H1 (cell line): ENCODE data around the gene MTFP1. TPM values are rescaled to one million over a fixed set of nuclear protein-coding genes. Genes with fewer than 3 reads are reported as not detected.

ENCODE experiments used
- CTCF ChIA-PET: fragments of 300-600 bp; sonication (Branson Sonifier 250); formaldehyde crosslinking; loops from one replicate; lab custom pipeline; 2021; ENCODE audit not compliant: partially characterized antibody; lab: Charles Lee
- POLR2A ChIA-PET: fragments of 300-600 bp; sonication (Branson Sonifier 250); formaldehyde crosslinking; loops from one replicate; lab custom pipeline; 2021; ENCODE audit warnings: inconsistent platforms; ENCODE audit not compliant: partially characterized antibody; lab: Charles Lee
- DNase-seq, 2 experiments: peaks; one replicate each; pipeline versions ENCODE4 v3.0.0 to v3.0.0-alpha.2; 2010 to 2022; ENCODE audit warnings: low spot score in 2 of 2, low read depth in 1 of 2, mixed read lengths in 1 of 2
- FAIRE-seq: peaks from 2 replicates; lab custom pipeline; 2011; peaks lifted over from hg19 to GRCh38; lab: Jason Lieb, UNC
- H2AFZ ChIP-seq: 2 replicates; pipeline ENCODE4 v1.8.1; 2012; ENCODE audit warnings: low read length, inconsistent platforms
- H2AK5ac ChIP-seq: 2 replicates; pipeline ENCODE4 v1.6.1; 2013; ENCODE audit warnings: low read depth, low read length
- H2BK120ac ChIP-seq: replicated peaks from 2 replicates; pipeline ENCODE3; 2013; ENCODE audit warnings: low read depth, low read length, inconsistent platforms
- H2BK12ac ChIP-seq: 2 replicates; pipeline ENCODE4 v1.6.1; 2013; ENCODE audit warnings: low read depth, low read length
- H2BK15ac ChIP-seq: 2 replicates; pipeline ENCODE4 v1.6.1; 2013; ENCODE audit warnings: low read length
- H2BK20ac ChIP-seq: 2 replicates; pipeline ENCODE4 v1.6.1; 2013; ENCODE audit warnings: low read length
- H2BK5ac ChIP-seq: 2 replicates; pipeline ENCODE4 v1.6.1; 2013; ENCODE audit warnings: low read depth, low read length
- H3K14ac ChIP-seq: 2 replicates; pipeline ENCODE4 v1.6.1; 2013; ENCODE audit warnings: inconsistent platforms; ENCODE audit not compliant: insufficient read length
- H3K18ac ChIP-seq: 2 replicates; pipeline ENCODE4 v1.6.1; 2013; ENCODE audit warnings: low read length; ENCODE audit errors: extremely low read depth
- H3K23ac ChIP-seq: 2 replicates; pipeline ENCODE4 v1.6.1; 2013; ENCODE audit warnings: inconsistent platforms; ENCODE audit not compliant: insufficient read length
- H3K23me2 ChIP-seq: 2 replicates; pipeline ENCODE4 v1.6.1; 2013; ENCODE audit warnings: low read depth, low read length
- H3K27ac ChIP-seq: 2 replicates; pipeline ENCODE4 v1.6.1; 2011; ENCODE audit warnings: low read depth, low read length, inconsistent platforms
- H3K27me3 ChIP-seq, 4 experiments: replicated peaks in 1 of 4; 1 replicate in 1 of 4; 2 replicates in 3 of 4; pipeline versions ENCODE4 v1.6.1 to v1.8.1; 2011 to 2013; ENCODE audit warnings: low read length in 3 of 4, mild to moderate bottlenecking in 3 of 4, inconsistent platforms in 2 of 4, mixed read lengths in 2 of 4, moderate library complexity in 1 of 4; ENCODE audit not compliant: control insufficient read depth in 3 of 4, insufficient read depth in 3 of 4; ENCODE audit errors: extremely low read depth in 1 of 4
- H3K36me3 ChIP-seq, 4 experiments: 2 replicates each; pipeline versions ENCODE4 v1.6.1 to v1.8.1; 2011 to 2013; ENCODE audit warnings: mild to moderate bottlenecking in 4 of 4, low read length in 3 of 4, moderate library complexity in 2 of 4, control low read depth in 1 of 4, inconsistent platforms in 1 of 4; ENCODE audit not compliant: insufficient read depth in 4 of 4, control insufficient read depth in 2 of 4
- H3K4ac ChIP-seq: replicated peaks from 2 replicates; pipeline ENCODE3; 2013; ENCODE audit warnings: low read length, low read depth, mixed read lengths, inconsistent platforms; ENCODE audit not compliant: insufficient read length
- H3K4me1 ChIP-seq, 4 experiments: replicated peaks in 1 of 4; 1 replicate in 1 of 4; 2 replicates in 3 of 4; pipeline versions ENCODE4 v1.6.1 to v1.8.1; 2011 to 2013; ENCODE audit warnings: low read length in 3 of 4, inconsistent platforms in 2 of 4, mixed read lengths in 1 of 4; ENCODE audit not compliant: insufficient read depth in 4 of 4, control insufficient read depth in 3 of 4
- H3K4me2 ChIP-seq, 2 experiments: 2 replicates each; pipeline versions ENCODE4 v1.6.1 to v1.8.1; 2011 to 2013; ENCODE audit warnings: low read depth in 2 of 2, low read length in 2 of 2, control low read depth in 1 of 2, inconsistent platforms in 1 of 2, mild to moderate bottlenecking in 1 of 2; ENCODE audit not compliant: insufficient read depth in 1 of 2
- H3K4me3 ChIP-seq, 4 experiments: fragments of 200-600, 300-600 bp in 1 of 4; sonication (generic), shearing (Covaris generic), sonication (Bioruptor Twin) in 1 of 4; 2 replicates each; pipeline versions ENCODE4 v1.5.1 to v1.8.1; 2011 to 2016; ENCODE audit warnings: low read length in 4 of 4, low read depth in 3 of 4, control low read depth in 2 of 4, inconsistent platforms in 2 of 4, mild to moderate bottlenecking in 2 of 4, mixed read lengths in 1 of 4, moderate library complexity in 1 of 4; ENCODE audit not compliant: insufficient read depth in 2 of 4; ENCODE audit errors: extremely low read depth in 1 of 4
- H3K56ac ChIP-seq: replicated peaks from 2 replicates; pipeline ENCODE3; 2013; ENCODE audit warnings: low read depth, mild to moderate bottlenecking, mixed read lengths, low read length, inconsistent platforms; ENCODE audit not compliant: insufficient read length
- H3K79me1 ChIP-seq: 2 replicates; pipeline ENCODE4 v1.6.1; 2013; ENCODE audit warnings: low read depth, low read length, control low read depth
- H3K79me2 ChIP-seq, 2 experiments: 2 replicates each; pipeline versions ENCODE4 v1.6.1 to v1.8.1; 2012 to 2013; ENCODE audit warnings: low read length in 2 of 2, mild to moderate bottlenecking in 2 of 2, inconsistent platforms in 1 of 2; ENCODE audit not compliant: insufficient read depth in 2 of 2, control insufficient read depth in 1 of 2
- H3K9ac ChIP-seq, 4 experiments: replicated peaks in 1 of 4; 1 replicate in 1 of 4; 2 replicates in 3 of 4; pipeline versions ENCODE4 v1.6.1 to v1.8.1; 2011 to 2013; ENCODE audit warnings: low read depth in 3 of 4, low read length in 3 of 4, control low read depth in 2 of 4, mild to moderate bottlenecking in 2 of 4, moderate library complexity in 2 of 4, inconsistent platforms in 1 of 4; ENCODE audit errors: extremely low read depth in 1 of 4
- H3K9me3 ChIP-seq, 2 experiments: 2 replicates each; pipeline versions ENCODE4 v1.6.1 to v1.8.1; 2012 to 2013; ENCODE audit warnings: mild to moderate bottlenecking in 2 of 2, moderate library complexity in 2 of 2, control low read depth in 1 of 2, inconsistent platforms in 1 of 2, low read depth in 1 of 2, low read length in 1 of 2, mixed read lengths in 1 of 2; ENCODE audit not compliant: insufficient read depth in 2 of 2
- H4K20me1 ChIP-seq, 2 experiments: replicated peaks in 1 of 2; 2 replicates each; pipeline versions ENCODE3 to v1.8.1; 2011 to 2013; ENCODE audit warnings: inconsistent platforms in 2 of 2, low read length in 2 of 2, mild to moderate bottlenecking in 1 of 2; ENCODE audit not compliant: insufficient read depth in 2 of 2, control insufficient read depth in 1 of 2
- H4K5ac ChIP-seq: 2 replicates; pipeline ENCODE4 v1.6.1; 2013; ENCODE audit warnings: low read length, low read depth, mixed read lengths, inconsistent platforms; ENCODE audit not compliant: insufficient read length
- H4K8ac ChIP-seq: 2 replicates; pipeline ENCODE4 v1.8.0; 2013; ENCODE audit warnings: mild to moderate bottlenecking, moderate library complexity, low read length, inconsistent platforms; ENCODE audit not compliant: insufficient read depth; ENCODE audit errors: extremely low read depth
- H4K91ac ChIP-seq: replicated peaks from 2 replicates; pipeline ENCODE3; 2013; ENCODE audit warnings: low read length, mixed read lengths, inconsistent platforms; ENCODE audit not compliant: insufficient read length
- CEBPB ChIP-seq: IDR thresholded peaks from 2 replicates; pipeline ENCODE4 v1.6.1; 2012; ENCODE audit warnings: low read depth, low read length
- CREB1 ChIP-seq: IDR thresholded peaks from 2 replicates; pipeline ENCODE4 v1.6.1; 2012; ENCODE audit warnings: inconsistent platforms
- E2F6 ChIP-seq: IDR thresholded peaks from 2 replicates; pipeline ENCODE4 v1.6.1; 2012; ENCODE audit warnings: inconsistent platforms
- EGR1 ChIP-seq: IDR thresholded peaks from 2 replicates; pipeline ENCODE4 v1.6.1; 2011; ENCODE audit warnings: low read depth, low read length, borderline replicate concordance
- JUN ChIP-seq: IDR thresholded peaks from 2 replicates; pipeline ENCODE4 v1.6.1; 2011; ENCODE audit warnings: low read depth, mild to moderate bottlenecking, improper control_type of control experiment, low read length
- SIN3A ChIP-seq, 2 experiments: IDR thresholded peaks in 1 of 2; conservative IDR thresholded peaks in 1 of 2; 2 replicates each; pipeline ENCODE4 v1.6.1; 2011 to 2012; ENCODE audit warnings: low read length in 2 of 2, improper control_type of control experiment in 1 of 2, low read depth in 1 of 2, mild to moderate bottlenecking in 1 of 2
- TCF12 ChIP-seq: IDR thresholded peaks from 2 replicates; pipeline ENCODE4 v1.6.1; 2011; ENCODE audit warnings: low read depth, mild to moderate bottlenecking, low read length
- TEAD4 ChIP-seq: IDR thresholded peaks from 2 replicates; pipeline ENCODE4 v1.6.1; 2012; ENCODE audit warnings: low read depth, low read length, inconsistent platforms, mixed read lengths
- WGBS, 2 experiments: shearing (Covaris generic) in 1 of 2; methylation state at CpG; one replicate each; pipeline versions ENCODE4 v1.1.6 to v1.1.7; 2013 to 2015; ENCODE audit warnings: low lambda C conversion rate in 2 of 2, mixed read lengths in 2 of 2, inconsistent platforms in 1 of 2, low coverage in 1 of 2, missing lambda C conversion rate in 1 of 2; ENCODE audit not compliant: insufficient replicate concordance in 2 of 2, insufficient coverage in 1 of 2, insufficient read length in 1 of 2; ENCODE audit errors: extremely low coverage in 1 of 2, missing lambda C conversion rate in 1 of 2; 5-methylcytosine and 5-hydroxymethylcytosine counted together
- polyA plus RNA-seq, 7 experiments: library from polyadenylated mRNA; depleted of rRNA in 3 of 7; stranded (reverse) in 5 of 7; unstranded in 2 of 7; fragments of >200 nt in 5 of 7; fragments of 200-250 nt in 2 of 7; gene quantifications; 1 replicate in 5 of 7; 2 replicates in 1 of 7; 4 replicates in 1 of 7; pipeline versions ENCODE4 v1.2.1 to v1.2.3, GENCODE V29; 2011 to 2013; ENCODE audit warnings: missing spikeins in 2 of 7, mixed read lengths in 2 of 7
- total RNA-seq: library from RNA; stranded (reverse); fragmentation: NEBNext Ultra II Directional; extraction: Animal tissue kit (Norgen Biotek cat#: 25700); gene quantifications from 2 replicates; pipeline ENCODE4 v1.2.1, GENCODE V29; 2021

The MTFP1 gene
- total and polyA plus RNA-seq, 2 of the 8 experiments (the other 6 are each of a cell fraction or from before 2014, with no cell fraction given) = 59.8 to 98.8 TPM

- H2BK20ac ChIP-seq = no peak overlapping the region
- H4K5ac ChIP-seq = no peak overlapping the region
- no peak overlapping the region for H3K9ac ChIP-seq
- 0 out of 2 replicates have a peak, but pooled peaks cover 2% of the 10 kb centered on the region for H3K23me2 ChIP-seq
- H3K4me1 ChIP-seq = peaks cover 0 to 5% (median 5%) of the 10 kb centered on the region in 4 experiments; a peak in 6 of 7 replicates
- no peaks in the 10 kb centered on the region for H4K20me1 ChIP-seq
- H2BK12ac ChIP-seq = no peak overlapping the region
- H3K56ac ChIP-seq = no peak overlapping the region
- ChIA-PET POLR2A (interaction anchor here (0.9 to 4.8 kb wide), 10 partner anchors 9 to 162 kb away, joined by 3 to 27 read pairs (median 4); partner anchors contain the start of genes CASTOR1, CCDC157, MTFP1 and SF3A1), CTCF (interaction anchor here (0.8 to 4.9 kb wide), 37 partner anchors 8 to 446 kb away, joined by 3 to 69 read pairs (median 4); partner anchors contain the start of genes RNF215, SEC14L2 and SEC14L3)
- H3K27me3 ChIP-seq = no peaks in the 10 kb centered on the region
- no peak overlapping the region for H2BK120ac ChIP-seq
- H3K79me2 ChIP-seq = no peaks in the 10 kb centered on the region
- DNase-seq = peak; percentile 59 to 91
- no peaks in the 10 kb centered on the region for H3K36me3 ChIP-seq
- H3K14ac ChIP-seq = no peak overlapping the region
- H3K18ac ChIP-seq = peak overlapping the region; percentile 71
- no peak overlapping the region for H2AK5ac ChIP-seq
- peak overlapping the region; percentile 99 for H2AFZ ChIP-seq
- peak overlapping the region; percentile 23 for H4K91ac ChIP-seq
- no peaks in the 10 kb centered on the region for H3K9me3 ChIP-seq
- H3K23ac ChIP-seq = no peak overlapping the region
- no peak overlapping the region for H3K27ac ChIP-seq
- WGBS, 2 experiments = 29% methylated on average over 11 of the region's 11 CpGs; no CpG with 5 or more reads in 1 of the 2 experiments
- H4K8ac ChIP-seq = no peak overlapping the region
- H3K4ac ChIP-seq = no peak overlapping the region
- no peaks in the 10 kb centered on the region for H3K79me1 ChIP-seq
- H3K4me3 ChIP-seq = peak overlapping the region in 2 of 4 experiments; percentile 16 to 42; a peak in 4 of 8 replicates
- FAIRE-seq = peak; percentile 81
- peak overlapping the region; percentile 50 to 56 for H3K4me2 ChIP-seq
- H2BK15ac ChIP-seq = peak overlapping the region; percentile 37; the same call in 1 of the 2 replicates
- H2BK5ac ChIP-seq = no peak overlapping the region
- TF ChIP-seq EGR1 = peak; percentile 71; the same call in 1 of the 2 replicates
- no peak for TF ChIP-seq TCF12
- 0 out of 2 replicates have a peak, but pooled peaks have one; percentile 33 for TF ChIP-seq CREB1
- 0 out of 4 replicates have a peak, but pooled peaks of 1 of the 2 experiments have one; percentile 44 for TF ChIP-seq SIN3A (conservative IDR thresholded peaks at IDR 0.05 in 1 of 2, IDR thresholded peaks at IDR 0.05 in 1 of 2; ENCODE audit: low read depth in 1 of 2, low read length in 2 of 2)
- TF ChIP-seq JUN = no peak
- TF ChIP-seq CEBPB = peak; percentile 53; the same call in 1 of the 2 replicates
- TF ChIP-seq TEAD4 = no peak
- TF ChIP-seq E2F6 = no peak
These were observed 19.3 kb downstream of the MTFP1 start for GRCh38 chr22:30444632-30445437.
